Mucosa of rectum (tissue), 2 donors: ENCODE data around the gene PSMA1.

Experiments
- H3K27ac ChIP-seq, 2 donors: one replicate each; pipeline ENCODE4 v1.7.0; 2013; ENCODE audit warnings: inconsistent platforms in 2 of 2, low read depth in 2 of 2, low read length in 2 of 2
- H3K27me3 ChIP-seq, 2 donors: one replicate each; pipeline ENCODE4 v1.7.0; 2013; ENCODE audit warnings: low read length in 2 of 2; ENCODE audit not compliant: control insufficient read depth in 2 of 2, insufficient read depth in 2 of 2
- H3K36me3 ChIP-seq, 2 donors: one replicate each; pipeline ENCODE4 v1.7.0; 2013; ENCODE audit warnings: low read length in 2 of 2; ENCODE audit not compliant: control insufficient read depth in 2 of 2, insufficient read depth in 2 of 2
- H3K4me1 ChIP-seq, 2 donors: one replicate each; pipeline ENCODE4 v1.7.0; 2013; ENCODE audit warnings: low read length in 2 of 2, mild to moderate bottlenecking in 1 of 2; ENCODE audit not compliant: control insufficient read depth in 2 of 2, insufficient read depth in 2 of 2
- H3K4me3 ChIP-seq, 2 donors: one replicate each; pipeline ENCODE4 v1.7.0; 2013; ENCODE audit warnings: low read length in 2 of 2
- H3K9ac ChIP-seq, 2 donors: one replicate each; pipeline ENCODE4 v1.7.0; 2013; ENCODE audit warnings: low read length in 2 of 2, low read depth in 1 of 2, mild to moderate bottlenecking in 1 of 2
- H3K9me3 ChIP-seq, 2 donors: one replicate each; pipeline ENCODE4 v1.7.0; 2013; ENCODE audit warnings: low read length in 2 of 2; ENCODE audit not compliant: control insufficient read depth in 2 of 2
- donor health status: healthy.
- donor health status: Normal muscosa, but diverticular disease.

The PSMA1 gene

GRCh38 chr11:14502039-14502438, 18.1 kb downstream of the PSMA1 start:
- H3K4me3 ChIP-seq, result no peak overlapping the region
- H3K36me3 ChIP-seq, result peaks cover 33 to 40% of the 10 kb centered on the region in 2 donors
- H3K9me3 ChIP-seq, result no peaks in the 10 kb centered on the region
- H3K4me1 ChIP-seq, result peaks cover 0 to 21% of the 10 kb centered on the region in 2 donors
- no peak overlapping the region for H3K27ac ChIP-seq
- H3K9ac ChIP-seq, result no peak overlapping the region
- no peaks in the 10 kb centered on the region for H3K27me3 ChIP-seq

- Histone ChIP-seq H3K27me3 (no peaks in the 10 kb centered on the region), H3K27ac (peak overlapping the region; percentile 91 to 93), H3K36me3 (peaks cover 26 to 31% of the 10 kb centered on the region in 2 donors), H3K9ac (peak overlapping the region; percentile 87 to 91), H3K4me3 (peak overlapping the region; percentile 95 to 96), H3K4me1 (peaks cover 0 to 21% of the 10 kb centered on the region in 2 donors), H3K9me3 (no peaks in the 10 kb centered on the region)
Measured at GRCh38 chr11:14500181-14500651, 20.0 kb downstream of the PSMA1 start.

GRCh38 chr11:14499560-14500180, 20.5 kb downstream of the PSMA1 start, which contains the start of gene COPB1:
TSS of gene COPB1 (minus strand) at chr11:14499811. CDS start at chr11:14498928, 883 bp downstream.
- H3K4me1 ChIP-seq, result peaks cover 0 to 21% of the 10 kb centered on the region in 2 donors
- H3K27ac ChIP-seq, result peak within 1 kb of the TSS; percentile 91 to 93
- H3K9me3 ChIP-seq, result no peaks in the 10 kb centered on the region
- peaks cover 25 to 32% of the 10 kb centered on the region in 2 donors for H3K36me3 ChIP-seq
- H3K9ac ChIP-seq, result peak within 1 kb of the TSS; percentile 91 to 94
- H3K4me3 ChIP-seq, result peak within 1 kb of the TSS; percentile 95 to 96
- no peaks in the 10 kb centered on the region for H3K27me3 ChIP-seq

GRCh38 chr11:14499178-14499559, 21.0 kb downstream of the PSMA1 start:
- Histone ChIP-seq H3K4me1 (peaks cover 0 to 21% of the 10 kb centered on the region in 2 donors), H3K27ac (peak overlapping the region; percentile 91 to 93), H3K36me3 (peaks cover 24 to 32% of the 10 kb centered on the region in 2 donors), H3K4me3 (peak overlapping the region; percentile 95 to 96), H3K9me3 (no peaks in the 10 kb centered on the region), H3K9ac (peak overlapping the region; percentile 91 to 94), H3K27me3 (no peaks in the 10 kb centered on the region)

GRCh38 chr11:14480716-14481115, 39.5 kb downstream of the PSMA1 start:
- Histone ChIP-seq H3K4me1 (no peaks in the 10 kb centered on the region), H3K27me3 (no peaks in the 10 kb centered on the region), H3K27ac (no peak overlapping the region), H3K4me3 (no peak overlapping the region), H3K9me3 (no peaks in the 10 kb centered on the region), H3K9ac (no peak overlapping the region), H3K36me3 (peaks cover 69 to 87% of the 10 kb centered on the region in 2 donors)

- Histone ChIP-seq H3K36me3 (peaks cover 81 to 83% of the 10 kb centered on the region in 2 donors), H3K27ac (no peak overlapping the region), H3K9ac (no peak overlapping the region), H3K27me3 (no peaks in the 10 kb centered on the region), H3K9me3 (no peaks in the 10 kb centered on the region), H3K4me1 (no peaks in the 10 kb centered on the region), H3K4me3 (no peak overlapping the region)
Measured at GRCh38 chr11:14471127-14471526, 49.1 kb downstream of the PSMA1 start.

- Histone ChIP-seq H3K9ac (peak overlapping the region in 1 of 2 donors; percentile 8), H3K27ac (no peak overlapping the region), H3K9me3 (no peaks in the 10 kb centered on the region), H3K36me3 (peaks cover 84 to 94% of the 10 kb centered on the region in 2 donors), H3K27me3 (no peaks in the 10 kb centered on the region), H3K4me3 (no peak overlapping the region), H3K4me1 (no peaks in the 10 kb centered on the region)
Measured at GRCh38 chr11:14463623-14464022, 56.6 kb downstream of the PSMA1 start.

- no peak overlapping the region for H3K27ac ChIP-seq
- peaks cover 62 to 80% of the 10 kb centered on the region in 2 donors for H3K36me3 ChIP-seq
- no peaks in the 10 kb centered on the region for H3K4me1 ChIP-seq
- H3K9me3 ChIP-seq, result no peaks in the 10 kb centered on the region
- H3K27me3 ChIP-seq, result no peaks in the 10 kb centered on the region
- no peak overlapping the region for H3K9ac ChIP-seq
- H3K4me3 ChIP-seq, result no peak overlapping the region
Measured at GRCh38 chr11:14460147-14460546, 60.0 kb downstream of the PSMA1 start.

GRCh38 chr11:14458377-14458776, 61.8 kb downstream of the PSMA1 start:
- no peak overlapping the region for H3K4me3 ChIP-seq
- H3K9me3 ChIP-seq, result no peaks in the 10 kb centered on the region
- H3K27ac ChIP-seq, result no peak overlapping the region
- no peaks in the 10 kb centered on the region for H3K4me1 ChIP-seq
- no peak overlapping the region for H3K9ac ChIP-seq
- H3K36me3 ChIP-seq, result peaks cover 44 to 63% of the 10 kb centered on the region in 2 donors
- H3K27me3 ChIP-seq, result no peaks in the 10 kb centered on the region

GRCh38 chr11:14455648-14456430, 64.3 kb downstream of the PSMA1 start:
- H3K4me1 ChIP-seq, result no peaks in the 10 kb centered on the region
- H3K27ac ChIP-seq, result no peak overlapping the region
- peaks cover 31 to 46% of the 10 kb centered on the region in 2 donors for H3K36me3 ChIP-seq

More at GRCh38 chr11:14455648-14456430, 64.3 kb downstream of the PSMA1 start:
- H3K27me3 ChIP-seq, result no peaks in the 10 kb centered on the region
- no peaks in the 10 kb centered on the region for H3K9me3 ChIP-seq
- H3K4me3 ChIP-seq, result no peak overlapping the region
- no peak overlapping the region for H3K9ac ChIP-seq
